GM06990 (cell line): ENCODE measurements around the gene CCL27.

Experiments used
- DNase-seq: peaks from one replicate; pipeline ENCODE4 v3.0.0-alpha.2; 2011; ENCODE audit not compliant: insufficient read length; ENCODE audit errors: extremely low read depth
- H3K27me3 ChIP-seq: replicated peaks from 2 replicates; pipeline ENCODE4 v1.6.0; 2011; ENCODE audit warnings: low read length; ENCODE audit not compliant: control insufficient read depth, insufficient read depth
- H3K36me3 ChIP-seq: 2 replicates; pipeline ENCODE4 v1.5.1; 2011; ENCODE audit warnings: low read length; ENCODE audit not compliant: control insufficient read depth, insufficient read depth
- H3K4me3 ChIP-seq: replicated peaks from 2 replicates; pipeline ENCODE4 v1.5.1; 2011; ENCODE audit warnings: low read depth, mild to moderate bottlenecking, control low read depth, low read length
- CTCF ChIP-seq: IDR thresholded peaks from 2 replicates; pipeline ENCODE4 v1.5.1; 2011; ENCODE audit warnings: low read length, control low read depth, mild to moderate bottlenecking, inconsistent platforms; ENCODE audit not compliant: insufficient read depth, poor library complexity, severe bottlenecking

CCL27 gene

GRCh38 chr9:34624475-34625185 is 37.8 kb downstream of the CCL27 start:
- no peaks in the 10 kb centered on the region for H3K36me3 ChIP-seq
- no peak for TF ChIP-seq CTCF
- no peak overlapping the region for H3K4me3 ChIP-seq
- no peak for DNase-seq
- peaks cover 6% of the 10 kb centered on the region for H3K27me3 ChIP-seq

- H3K27me3 ChIP-seq: peaks cover 3% of the 10 kb centered on the region
- no peak for DNase-seq
- no peaks in the 10 kb centered on the region for H3K36me3 ChIP-seq
- no peak for TF ChIP-seq CTCF
- H3K4me3 ChIP-seq: no peak overlapping the region
Measured at GRCh38 chr9:34623374-34624235, 38.9 kb downstream of the CCL27 start.

GRCh38 chr9:34620061-34620994 is 42.1 kb downstream of the CCL27 start, which contains the start of gene DCTN3:
Gene DCTN3, minus strand, starts transcription at chr9:34620495. Its CDS starts 31 bp downstream, at chr9:34620464.
- peaks cover 9% of the 10 kb centered on the region for H3K36me3 ChIP-seq
- peak within 1 kb of the TSS; percentile 92 for H3K4me3 ChIP-seq
- DNase-seq: peak; percentile 82
- no peaks in the 10 kb centered on the region; the same call in 1 of the 2 replicates for H3K27me3 ChIP-seq
- TF ChIP-seq CTCF: no peak

- H3K27me3 ChIP-seq: no peaks in the 10 kb centered on the region
- TF ChIP-seq CTCF: no peak
- no peak overlapping the region for H3K4me3 ChIP-seq
- DNase-seq: no peak
- H3K36me3 ChIP-seq: peaks cover 18% of the 10 kb centered on the region
Measured at GRCh38 chr9:34615132-34615531, 47.3 kb downstream of the CCL27 start.

- Histone ChIP-seq H3K4me3 (peak overlapping the region; percentile 52), H3K36me3 (peaks cover 18% of the 10 kb centered on the region), H3K27me3 (no peaks in the 10 kb centered on the region)
- TF ChIP-seq CTCF: peak; percentile 90
- peak; percentile 50 for DNase-seq
Measured at GRCh38 chr9:34612788-34613390, 49.6 kb downstream of the CCL27 start.
